HG03469 (cell line): ENCODE measurements around the gene GPRIN1.
A peak's percentile ranks its signal among the peaks of the same experiment; 100 is the strongest.

Experiments
- ATAC-seq: cut with Tn5 transposase; IDR thresholded peaks from one replicate; pipeline ENCODE4 v1.9.1; 2021; ENCODE audit warnings: mild to moderate bottlenecking, moderate library complexity, moderate number of reproducible peaks; ENCODE audit not compliant: unreplicated experiment

The GPRIN1 gene

GRCh38 chr5:176609724-176610434 lies at the start of gene GPRIN1:
Gene GPRIN1 (minus strand): TSS chr5:176610156. CDS start chr5:176599834, 10,322 bp downstream.
- peak; percentile 59 for ATAC-seq

- no peak for ATAC-seq
These were observed 49.5 kb upstream of the GPRIN1 start for GRCh38 chr5:176659512-176659839.

GRCh38 chr5:176658817-176659511 lies 49.0 kb upstream of the GPRIN1 start:
- ATAC-seq: no peak

- peak; percentile 37 for ATAC-seq
These were observed 48.1 kb upstream of the GPRIN1 start for GRCh38 chr5:176658007-176658599.

GRCh38 chr5:176656467-176656990 lies 46.6 kb upstream of the GPRIN1 start:
- ATAC-seq: no peak

GRCh38 chr5:176654856-176655255 lies 44.9 kb upstream of the GPRIN1 start:
- ATAC-seq: no peak

- no peak for ATAC-seq
These were observed 43.7 kb upstream of the GPRIN1 start for GRCh38 chr5:176653401-176654385.

- no peak for ATAC-seq
These were observed 42.2 kb upstream of the GPRIN1 start for GRCh38 chr5:176652136-176652535.

GRCh38 chr5:176651472-176651980 lies 41.6 kb upstream of the GPRIN1 start:
- no peak for ATAC-seq

GRCh38 chr5:176650354-176650884 lies 40.5 kb upstream of the GPRIN1 start:
- no peak for ATAC-seq

- ATAC-seq: no peak
These were observed 38.7 kb upstream of the GPRIN1 start for GRCh38 chr5:176648474-176649194.

GRCh38 chr5:176647843-176648473 lies 38.0 kb upstream of the GPRIN1 start:
- ATAC-seq: no peak

- peak; percentile 83 for ATAC-seq
These were observed 37.3 kb upstream of the GPRIN1 start, which contains the start of gene TSPAN17 for GRCh38 chr5:176647030-176647842. Gene TSPAN17 (plus strand): TSS chr5:176647484. CDS start chr5:176647616, 132 bp downstream.

- peak; percentile 3 for ATAC-seq
These were observed 36.7 kb upstream of the GPRIN1 start for GRCh38 chr5:176646707-176647029.

- no peak for ATAC-seq
These were observed 36.2 kb upstream of the GPRIN1 start for GRCh38 chr5:176646049-176646706.

GRCh38 chr5:176644878-176645670 lies 35.1 kb upstream of the GPRIN1 start:
- no peak for ATAC-seq

GRCh38 chr5:176644294-176644693 lies 34.3 kb upstream of the GPRIN1 start:
- no peak for ATAC-seq
